ENCODE data around the gene DNAH10.

DNA sequence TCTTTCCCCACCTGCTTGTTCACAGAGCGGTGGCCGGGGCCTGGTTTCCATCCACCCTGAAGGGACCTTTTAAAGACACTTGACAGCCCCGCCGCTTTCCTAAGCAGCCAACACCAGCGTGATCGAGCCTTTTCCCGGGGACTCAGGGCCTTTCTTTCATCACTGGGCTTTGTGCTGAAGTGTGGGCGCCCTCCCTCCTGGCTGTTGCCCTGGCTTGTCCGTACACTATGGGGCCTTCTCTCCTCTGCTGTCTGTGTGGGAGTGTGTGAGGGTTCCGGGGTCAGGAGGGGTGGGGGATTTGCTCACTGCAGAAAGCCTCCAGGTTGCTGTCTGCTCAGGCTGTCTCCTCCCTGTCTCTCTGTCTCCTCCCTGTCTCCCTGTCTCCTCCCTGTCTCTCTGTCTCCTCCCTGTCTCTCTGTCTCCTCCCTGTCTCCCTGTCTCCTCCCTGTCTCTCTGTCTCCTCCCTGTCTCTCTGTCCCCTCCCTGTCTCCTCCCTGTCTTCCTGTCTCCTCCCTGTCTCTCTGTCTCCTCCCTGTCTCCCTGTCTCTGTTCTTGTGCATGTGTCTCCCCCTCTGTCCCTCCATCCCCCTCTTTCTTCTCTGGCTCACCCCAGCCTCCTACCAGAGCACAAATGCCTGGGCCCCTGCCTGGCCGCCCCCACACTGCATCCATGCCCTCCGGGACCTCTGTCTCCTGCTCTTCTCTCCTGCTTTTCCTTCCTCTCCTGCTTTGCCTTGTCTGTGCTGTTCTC is 145.8 kb downstream of the DNAH10 start:
- TF ChIP-seq RNF2 (conservative IDR thresholded peaks at IDR 0.05; ENCODE audit: low read depth) (no peak), BRCA1 (CRISPR knock-in tag; IDR thresholded peaks at IDR 0.05) (no peak), HMG20B (CRISPR knock-in tag; conservative IDR thresholded peaks at IDR 0.05) (no peak), ZNF121 (CRISPR knock-in tag; IDR thresholded peaks at IDR 0.05) (no peak), MAFK (conservative IDR thresholded peaks at IDR 0.05 in 1 of 2, IDR thresholded peaks at IDR 0.05 in 1 of 2; ENCODE audit: low read length in 2 of 2) (no peak)
- TF ChIP-seq, protein P1, sequence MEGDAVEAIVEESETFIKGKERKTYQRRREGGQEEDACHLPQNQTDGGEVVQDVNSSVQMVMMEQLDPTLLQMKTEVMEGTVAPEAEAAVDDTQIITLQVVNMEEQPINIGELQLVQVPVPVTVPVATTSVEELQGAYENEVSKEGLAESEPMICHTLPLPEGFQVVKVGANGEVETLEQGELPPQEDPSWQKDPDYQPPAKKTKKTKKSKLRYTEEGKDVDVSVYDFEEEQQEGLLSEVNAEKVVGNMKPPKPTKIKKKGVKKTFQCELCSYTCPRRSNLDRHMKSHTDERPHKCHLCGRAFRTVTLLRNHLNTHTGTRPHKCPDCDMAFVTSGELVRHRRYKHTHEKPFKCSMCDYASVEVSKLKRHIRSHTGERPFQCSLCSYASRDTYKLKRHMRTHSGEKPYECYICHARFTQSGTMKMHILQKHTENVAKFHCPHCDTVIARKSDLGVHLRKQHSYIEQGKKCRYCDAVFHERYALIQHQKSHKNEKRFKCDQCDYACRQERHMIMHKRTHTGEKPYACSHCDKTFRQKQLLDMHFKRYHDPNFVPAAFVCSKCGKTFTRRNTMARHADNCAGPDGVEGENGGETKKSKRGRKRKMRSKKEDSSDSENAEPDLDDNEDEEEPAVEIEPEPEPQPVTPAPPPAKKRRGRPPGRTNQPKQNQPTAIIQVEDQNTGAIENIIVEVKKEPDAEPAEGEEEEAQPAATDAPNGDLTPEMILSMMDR (CRISPR knock-in tag; IDR thresholded peaks at IDR 0.05) = no peak
